Measurements from ENCODE around the gene ERI2.

Gene ERI2

DNA sequence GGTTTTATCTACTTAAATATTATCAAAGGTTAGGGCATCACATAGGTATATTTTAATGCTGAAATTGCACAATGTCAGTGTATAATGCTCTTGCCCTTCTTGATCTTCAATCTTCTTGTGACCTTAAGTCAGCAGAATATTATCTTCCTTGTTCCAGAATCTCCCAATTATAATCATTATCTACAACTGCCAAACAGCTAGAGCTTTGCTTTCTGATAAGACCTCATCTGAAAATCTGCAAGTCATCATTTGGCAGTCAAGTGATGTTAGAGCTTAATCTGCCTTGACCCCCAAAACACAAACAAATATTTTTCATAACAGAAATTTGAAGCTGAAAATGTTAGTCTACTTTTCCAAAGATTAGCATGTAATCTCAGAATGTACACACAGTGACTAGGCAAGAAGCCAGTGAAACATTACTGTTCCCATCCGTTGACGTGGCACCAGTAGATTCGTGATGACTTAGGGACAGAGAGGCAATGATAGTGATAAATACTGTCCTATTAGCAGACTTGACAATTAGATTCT is 19.8 kb upstream of the ERI2 start:
- Histone ChIP-seq H3K4me1 (ENCODE audit: control insufficient read depth, insufficient read depth, low read length) (no peaks in the 10 kb centered on the region), H3K36me3 (ENCODE audit: control insufficient read depth in 2 of 2, insufficient read depth in 1 of 2, low read length in 2 of 2) (peaks cover 12 to 80% of the 10 kb centered on the region in 2 experiments), H3K9me3 (ENCODE audit: control insufficient read depth, insufficient read depth, low read depth, low read length) (no peaks in the 10 kb centered on the region), H3K27ac (ENCODE audit: extremely low read depth, low read depth, low read length) (no peak overlapping the region), H3K4me3 (ENCODE audit: low read depth, low read length) (no peak overlapping the region)
- POLR2A ChIA-PET = interaction anchor here (0.6 kb wide), 1 partner anchor 1461 kb away, joined by 4 read pairs; no protein-coding TSS in a partner anchor
- CTCF ChIA-PET = no interaction called here
- TF ChIP-seq, protein P1, sequence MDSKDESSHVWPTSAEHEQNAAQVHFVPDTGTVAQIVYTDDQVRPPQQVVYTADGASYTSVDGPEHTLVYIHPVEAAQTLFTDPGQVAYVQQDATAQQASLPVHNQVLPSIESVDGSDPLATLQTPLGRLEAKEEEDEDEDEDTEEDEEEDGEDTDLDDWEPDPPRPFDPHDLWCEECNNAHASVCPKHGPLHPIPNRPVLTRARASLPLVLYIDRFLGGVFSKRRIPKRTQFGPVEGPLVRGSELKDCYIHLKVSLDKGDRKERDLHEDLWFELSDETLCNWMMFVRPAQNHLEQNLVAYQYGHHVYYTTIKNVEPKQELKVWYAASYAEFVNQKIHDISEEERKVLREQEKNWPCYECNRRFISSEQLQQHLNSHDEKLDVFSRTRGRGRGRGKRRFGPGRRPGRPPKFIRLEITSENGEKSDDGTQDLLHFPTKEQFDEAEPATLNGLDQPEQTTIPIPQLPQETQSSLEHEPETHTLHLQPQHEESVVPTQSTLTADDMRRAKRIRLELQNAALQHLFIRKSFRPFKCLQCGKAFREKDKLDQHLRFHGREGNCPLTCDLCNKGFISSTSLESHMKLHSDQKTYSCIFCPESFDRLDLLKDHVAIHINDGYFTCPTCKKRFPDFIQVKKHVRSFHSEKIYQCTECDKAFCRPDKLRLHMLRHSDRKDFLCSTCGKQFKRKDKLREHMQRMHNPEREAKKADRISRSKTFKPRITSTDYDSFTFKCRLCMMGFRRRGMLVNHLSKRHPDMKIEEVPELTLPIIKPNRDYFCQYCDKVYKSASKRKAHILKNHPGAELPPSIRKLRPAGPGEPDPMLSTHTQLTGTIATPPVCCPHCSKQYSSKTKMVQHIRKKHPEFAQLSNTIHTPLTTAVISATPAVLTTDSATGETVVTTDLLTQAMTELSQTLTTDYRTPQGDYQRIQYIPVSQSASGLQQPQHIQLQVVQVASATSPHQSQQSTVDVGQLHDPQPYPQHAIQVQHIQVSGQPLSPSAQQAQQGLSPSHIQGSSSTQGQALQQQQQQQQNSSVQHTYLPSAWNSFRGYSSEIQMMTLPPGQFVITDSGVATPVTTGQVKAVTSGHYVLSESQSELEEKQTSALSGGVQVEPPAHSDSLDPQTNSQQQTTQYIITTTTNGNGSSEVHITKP (tag by site-specific recombination; IDR thresholded peaks at IDR 0.05) = no peak
- TF ChIP-seq, protein P2, sequence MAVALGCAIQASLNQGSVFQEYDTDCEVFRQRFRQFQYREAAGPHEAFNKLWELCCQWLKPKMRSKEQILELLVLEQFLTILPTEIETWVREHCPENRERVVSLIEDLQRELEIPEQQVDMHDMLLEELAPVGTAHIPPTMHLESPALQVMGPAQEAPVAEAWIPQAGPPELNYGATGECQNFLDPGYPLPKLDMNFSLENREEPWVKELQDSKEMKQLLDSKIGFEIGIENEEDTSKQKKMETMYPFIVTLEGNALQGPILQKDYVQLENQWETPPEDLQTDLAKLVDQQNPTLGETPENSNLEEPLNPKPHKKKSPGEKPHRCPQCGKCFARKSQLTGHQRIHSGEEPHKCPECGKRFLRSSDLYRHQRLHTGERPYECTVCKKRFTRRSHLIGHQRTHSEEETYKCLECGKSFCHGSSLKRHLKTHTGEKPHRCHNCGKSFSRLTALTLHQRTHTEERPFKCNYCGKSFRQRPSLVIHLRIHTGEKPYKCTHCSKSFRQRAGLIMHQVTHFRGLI (tag by site-specific recombination; IDR thresholded peaks at IDR 0.05) = no peak
- TF ChIP-seq ZNF239 (tag by site-specific recombination; IDR thresholded peaks at IDR 0.05) (no peak), ZNF544 (tag by site-specific recombination; IDR thresholded peaks at IDR 0.05) (no peak), GFI1B (tag by site-specific recombination; IDR thresholded peaks at IDR 0.05) (no peak), ZNF76 (tag by site-specific recombination; IDR thresholded peaks at IDR 0.05; ENCODE audit: borderline replicate concordance, low read depth) (no peak), ZNF501 (tag by site-specific recombination; IDR thresholded peaks at IDR 0.05) (no peak), ZNF623 (tag by site-specific recombination; IDR thresholded peaks at IDR 0.05) (no peak), ZBTB48 (tag by site-specific recombination; IDR thresholded peaks at IDR 0.05) (no peak), HOXD13 (CRISPR knock-in tag; IDR thresholded peaks at IDR 0.05; ENCODE audit: borderline replicate concordance) (no peak), REPIN1 (tag by site-specific recombination; IDR thresholded peaks at IDR 0.05; ENCODE audit: low read depth) (no peak)

DNA sequence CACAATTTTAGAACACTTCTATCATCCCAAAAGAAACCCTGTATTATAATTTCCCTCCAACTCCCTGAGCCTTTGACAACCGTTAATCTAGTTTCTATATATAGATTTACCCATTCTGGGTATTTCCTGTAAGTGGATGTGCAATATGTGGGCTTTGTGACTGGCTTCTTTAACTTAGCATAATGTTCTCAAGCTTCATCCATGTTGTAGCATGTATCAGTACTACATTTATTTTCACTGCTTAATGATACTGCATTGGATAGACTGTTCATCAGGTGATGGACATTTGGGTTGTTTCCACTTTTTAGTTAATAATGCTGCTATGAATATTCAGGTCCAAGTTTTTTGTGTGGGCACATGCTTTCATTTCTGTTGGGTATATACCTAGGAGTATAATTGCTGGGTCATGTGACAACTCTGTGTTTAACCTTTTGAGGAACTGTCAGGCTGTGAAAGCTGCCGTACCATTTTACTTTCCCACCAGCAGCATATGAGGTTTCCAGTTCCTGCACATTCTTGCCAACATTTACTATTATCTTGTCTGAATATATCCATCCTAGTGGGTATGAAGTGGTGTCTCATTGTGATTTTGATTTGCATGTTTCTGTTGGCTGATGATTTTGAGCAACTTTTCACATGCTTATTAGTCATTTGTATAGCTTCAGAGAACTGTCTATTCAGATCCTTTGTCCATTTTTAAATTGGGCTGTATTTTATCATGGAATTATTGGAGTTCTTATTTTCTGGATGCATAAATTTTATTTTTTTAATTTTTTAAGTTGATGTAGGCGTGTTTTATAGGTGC is 16.5 kb upstream of the ERI2 start:
- no peaks in the 10 kb centered on the region for H3K9me3 ChIP-seq (ENCODE audit: control insufficient read depth, insufficient read depth, low read depth, low read length)
- TF ChIP-seq ZNF10 (tag by site-specific recombination; IDR thresholded peaks at IDR 0.05) = peak; percentile 78
- TF ChIP-seq ZNF404 (tag by site-specific recombination; IDR thresholded peaks at IDR 0.05) = no peak
- no peak for TF ChIP-seq ZSCAN23 (tag by site-specific recombination; IDR thresholded peaks at IDR 0.05)
- H3K4me1 ChIP-seq (ENCODE audit: control insufficient read depth, insufficient read depth, low read length) = no peaks in the 10 kb centered on the region
- ChIA-PET POLR2A (no interaction called here), CTCF (no interaction called here)
- no peak overlapping the region for H3K4me3 ChIP-seq (ENCODE audit: low read depth, low read length)
- no peak overlapping the region for H3K27ac ChIP-seq (ENCODE audit: extremely low read depth, low read depth, low read length)
- H3K36me3 ChIP-seq (ENCODE audit: control insufficient read depth in 2 of 2, insufficient read depth in 1 of 2, low read length in 2 of 2) = peaks cover 10 to 78% of the 10 kb centered on the region in 2 experiments

DNA sequence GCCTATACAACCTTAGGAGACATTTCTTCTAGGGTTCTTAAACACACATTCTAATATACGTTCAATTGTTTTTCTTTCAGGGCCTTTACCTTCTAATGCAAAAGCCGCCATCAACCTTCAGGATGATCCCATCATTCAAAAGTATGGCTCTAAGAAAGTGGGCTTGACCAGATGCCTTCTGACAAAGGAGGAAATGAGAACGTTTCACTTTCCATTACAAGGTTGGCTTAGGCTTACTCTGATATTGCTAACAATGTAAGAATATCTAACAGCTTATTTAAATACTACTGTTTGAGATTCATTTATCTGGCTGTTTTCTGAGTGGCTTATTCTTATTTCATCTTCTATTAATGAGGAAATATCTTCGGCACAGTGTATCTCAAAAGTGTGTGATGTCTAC is 15.4 kb upstream of the ERI2 start:
- peaks cover 6 to 79% of the 10 kb centered on the region in 2 experiments for H3K36me3 ChIP-seq (ENCODE audit: control insufficient read depth in 2 of 2, insufficient read depth in 1 of 2, low read length in 2 of 2)
- H3K4me1 ChIP-seq (ENCODE audit: control insufficient read depth, insufficient read depth, low read length) = no peaks in the 10 kb centered on the region
- no peaks in the 10 kb centered on the region for H3K9me3 ChIP-seq (ENCODE audit: control insufficient read depth, insufficient read depth, low read depth, low read length)
- no peak overlapping the region for H3K27ac ChIP-seq (ENCODE audit: extremely low read depth, low read depth, low read length)
- ChIA-PET CTCF (no interaction called here), POLR2A (no interaction called here)
- no peak overlapping the region for H3K4me3 ChIP-seq (ENCODE audit: low read depth, low read length)
- TF ChIP-seq TRIM28 (IDR thresholded peaks at IDR 0.05; ENCODE audit: borderline replicate concordance, low read length) (no peak), ZBTB17 (tag by site-specific recombination; IDR thresholded peaks at IDR 0.05) (no peak), ZNF585B (tag by site-specific recombination; IDR thresholded peaks at IDR 0.05) (no peak), MYNN (tag by site-specific recombination; IDR thresholded peaks at IDR 0.05; ENCODE audit: borderline replicate concordance) (no peak), PRDM1 (tag by site-specific recombination; IDR thresholded peaks at IDR 0.05) (no peak), KLF7 (tag by site-specific recombination; IDR thresholded peaks at IDR 0.05; ENCODE audit: borderline replicate concordance) (no peak), ZNF416 (tag by site-specific recombination; IDR thresholded peaks at IDR 0.05) (no peak), ZBTB1 (tag by site-specific recombination; IDR thresholded peaks at IDR 0.05) (no peak), ZSCAN30 (tag by site-specific recombination; IDR thresholded peaks at IDR 0.05) (no peak)
- TF ChIP-seq, protein P3, sequence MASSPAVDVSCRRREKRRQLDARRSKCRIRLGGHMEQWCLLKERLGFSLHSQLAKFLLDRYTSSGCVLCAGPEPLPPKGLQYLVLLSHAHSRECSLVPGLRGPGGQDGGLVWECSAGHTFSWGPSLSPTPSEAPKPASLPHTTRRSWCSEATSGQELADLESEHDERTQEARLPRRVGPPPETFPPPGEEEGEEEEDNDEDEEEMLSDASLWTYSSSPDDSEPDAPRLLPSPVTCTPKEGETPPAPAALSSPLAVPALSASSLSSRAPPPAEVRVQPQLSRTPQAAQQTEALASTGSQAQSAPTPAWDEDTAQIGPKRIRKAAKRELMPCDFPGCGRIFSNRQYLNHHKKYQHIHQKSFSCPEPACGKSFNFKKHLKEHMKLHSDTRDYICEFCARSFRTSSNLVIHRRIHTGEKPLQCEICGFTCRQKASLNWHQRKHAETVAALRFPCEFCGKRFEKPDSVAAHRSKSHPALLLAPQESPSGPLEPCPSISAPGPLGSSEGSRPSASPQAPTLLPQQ (tag by site-specific recombination; IDR thresholded peaks at IDR 0.05) = no peak
- TF ChIP-seq, protein P4, sequence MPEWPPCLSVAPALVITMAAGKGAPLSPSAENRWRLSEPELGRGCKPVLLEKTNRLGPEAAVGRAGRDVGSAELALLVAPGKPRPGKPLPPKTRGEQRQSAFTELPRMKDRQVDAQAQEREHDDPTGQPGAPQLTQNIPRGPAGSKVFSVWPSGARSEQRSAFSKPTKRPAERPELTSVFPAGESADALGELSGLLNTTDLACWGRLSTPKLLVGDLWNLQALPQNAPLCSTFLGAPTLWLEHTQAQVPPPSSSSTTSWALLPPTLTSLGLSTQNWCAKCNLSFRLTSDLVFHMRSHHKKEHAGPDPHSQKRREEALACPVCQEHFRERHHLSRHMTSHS (tag by site-specific recombination; IDR thresholded peaks at IDR 0.05) = no peak

Measured in HEK293 (cell line).